Activated CD8-positive, alpha-beta memory T cell treated with anti-CD3 and anti-CD28 coated beads, Interleukin-2, amount 50 U/mL, for 24 hours (primary cell): Measurements from ENCODE around the gene PEX14.

Source experiments
- DNase-seq: peaks from one replicate; pipeline ENCODE4 v3.0.0-alpha.2; 2020; ENCODE audit errors: extremely low read depth

The PEX14 gene

DNA sequence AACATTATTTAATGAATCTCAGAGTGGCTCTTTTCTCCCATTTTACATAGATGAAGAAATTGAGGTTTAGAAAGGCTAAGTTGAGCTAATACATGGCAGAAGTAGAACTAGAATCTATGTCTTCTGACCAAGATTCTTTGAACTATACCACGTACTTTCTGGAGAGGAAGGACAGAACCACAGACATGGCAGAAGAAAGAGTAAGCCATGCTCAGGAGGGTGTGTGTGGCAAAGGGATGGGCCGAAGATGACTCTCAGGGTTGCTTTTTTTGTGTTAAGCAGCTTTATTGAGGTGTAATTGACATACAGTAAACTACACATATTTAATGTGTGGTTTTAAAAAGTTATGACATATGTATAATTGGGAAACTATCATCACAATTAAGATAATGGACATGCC is 69.5 kb downstream of the PEX14 start:
- no peak for DNase-seq

- no peak for DNase-seq
These were observed 72.1 kb downstream of the PEX14 start for GRCh38 chr1:10546896-10547295.

DNA sequence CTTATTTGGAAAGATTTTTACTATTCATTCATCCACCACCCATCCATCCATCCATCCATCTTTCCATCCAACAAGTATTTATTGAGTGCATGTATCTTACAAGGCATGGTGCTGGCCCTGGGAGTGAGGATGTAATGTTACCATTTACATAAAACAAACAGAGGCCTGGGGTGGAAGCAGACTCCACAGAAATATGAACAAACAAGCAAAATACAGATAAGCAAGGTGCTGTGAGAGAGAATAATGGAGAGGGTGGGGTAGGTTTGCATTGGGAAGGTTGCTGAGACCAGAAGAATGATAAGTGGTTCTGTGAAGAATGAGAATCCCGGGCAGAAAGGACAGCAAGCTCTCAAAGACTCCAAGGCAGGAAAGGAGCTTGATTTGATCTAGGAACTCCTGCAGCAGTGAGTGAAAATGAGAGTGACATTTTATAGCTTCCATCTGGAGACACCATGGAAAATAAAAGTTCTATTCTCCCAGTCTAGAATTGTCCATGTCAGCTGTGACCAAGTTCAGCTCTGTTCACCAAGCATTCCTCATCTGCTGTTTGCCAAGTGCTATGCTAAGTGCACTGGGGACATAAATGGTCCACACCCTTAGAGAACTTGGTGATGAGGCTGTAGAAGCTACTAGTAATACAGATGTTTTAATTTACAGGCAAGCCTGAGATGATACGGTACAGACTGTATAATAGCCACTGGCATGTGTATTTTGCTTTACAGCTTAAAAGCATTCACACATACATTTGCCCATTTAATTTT is 75.3 kb downstream of the PEX14 start:
- no peak for DNase-seq

DNA sequence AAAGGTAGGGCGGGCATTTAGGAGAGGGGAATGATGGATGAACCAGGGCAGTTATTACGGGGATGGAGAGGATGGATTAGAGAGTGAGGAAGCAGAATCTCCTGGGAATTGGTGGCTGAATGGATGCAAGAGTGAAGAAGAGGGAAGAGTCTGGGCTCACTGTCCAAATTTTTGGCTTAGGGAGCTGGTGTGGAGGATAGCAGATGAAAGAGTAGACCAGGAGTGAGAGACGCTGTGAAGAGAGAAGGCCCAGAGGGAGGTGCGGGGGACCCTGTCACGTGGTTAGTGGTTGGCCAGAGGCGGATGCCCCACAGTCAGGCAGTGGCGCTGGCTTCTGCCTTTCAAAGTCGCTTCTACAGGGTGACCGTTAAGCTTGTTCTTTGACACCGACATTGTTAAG is 78.4 kb downstream of the PEX14 start:
- DNase-seq, result no peak

DNA sequence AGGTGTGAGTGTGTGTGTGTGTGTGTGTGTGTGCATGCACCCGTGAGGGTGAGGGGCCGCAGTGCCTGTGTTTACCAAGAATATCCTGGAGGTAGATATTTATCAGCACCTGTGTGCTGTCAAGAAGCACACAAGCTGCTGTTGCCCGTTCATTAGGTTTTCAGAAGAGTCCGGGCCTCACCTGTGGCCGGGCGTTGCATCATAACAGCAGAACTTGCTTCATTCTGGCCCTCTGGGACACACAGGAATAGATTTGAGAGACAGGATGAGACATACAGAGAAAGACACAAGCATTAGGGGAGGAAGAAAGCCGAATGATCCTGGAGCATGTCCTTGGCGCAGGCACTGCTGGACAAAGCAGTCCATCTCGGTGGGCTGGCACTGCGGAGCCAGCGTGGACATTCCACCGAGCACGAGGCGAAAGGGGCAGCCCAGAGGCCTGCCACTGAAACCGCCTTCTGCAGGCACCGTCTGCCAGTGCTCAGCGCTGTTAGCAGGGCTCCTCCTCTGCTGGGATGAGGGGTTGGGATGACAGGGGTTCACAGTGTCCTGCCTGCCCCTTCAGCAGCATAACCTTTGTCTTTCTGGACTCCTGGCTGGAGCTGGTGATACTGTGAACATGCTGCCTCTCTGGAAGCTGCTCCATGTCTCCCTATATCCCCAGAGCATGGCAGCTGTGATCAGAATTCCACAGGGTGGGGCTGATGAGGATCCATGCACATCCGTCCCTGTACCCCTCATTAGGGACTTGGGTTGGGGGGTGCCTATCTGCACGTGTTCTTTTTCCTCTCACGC is 81.1 kb downstream of the PEX14 start:
- DNase-seq, result no peak

DNA sequence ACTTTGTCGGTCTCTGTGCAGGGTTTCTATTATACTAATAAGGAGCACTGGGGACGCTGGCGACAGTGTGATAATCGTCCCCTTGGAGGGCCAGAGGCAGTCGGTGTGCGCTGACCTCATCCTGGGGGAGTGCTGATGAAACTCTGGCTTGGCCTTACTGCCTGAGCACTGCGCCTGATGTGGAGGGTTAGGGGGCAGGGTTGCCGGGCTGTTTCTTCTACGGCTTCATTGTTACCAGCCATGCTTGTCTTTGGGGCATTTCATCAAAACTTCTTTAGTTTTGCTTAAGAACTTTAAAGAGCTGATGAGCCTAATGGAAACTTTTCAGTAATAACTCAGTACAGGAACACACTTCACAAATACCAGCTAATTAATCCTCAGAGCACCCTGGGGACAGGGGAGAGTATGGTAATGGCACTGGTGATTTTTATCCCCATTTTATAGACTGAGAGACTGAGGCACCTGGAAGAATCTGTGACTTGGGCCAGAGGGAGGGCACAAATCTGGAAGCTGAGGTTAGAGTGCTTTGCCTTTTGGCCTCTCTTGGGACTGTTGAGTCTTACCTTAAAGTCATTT is 81.8 kb downstream of the PEX14 start:
- no peak for DNase-seq

DNA sequence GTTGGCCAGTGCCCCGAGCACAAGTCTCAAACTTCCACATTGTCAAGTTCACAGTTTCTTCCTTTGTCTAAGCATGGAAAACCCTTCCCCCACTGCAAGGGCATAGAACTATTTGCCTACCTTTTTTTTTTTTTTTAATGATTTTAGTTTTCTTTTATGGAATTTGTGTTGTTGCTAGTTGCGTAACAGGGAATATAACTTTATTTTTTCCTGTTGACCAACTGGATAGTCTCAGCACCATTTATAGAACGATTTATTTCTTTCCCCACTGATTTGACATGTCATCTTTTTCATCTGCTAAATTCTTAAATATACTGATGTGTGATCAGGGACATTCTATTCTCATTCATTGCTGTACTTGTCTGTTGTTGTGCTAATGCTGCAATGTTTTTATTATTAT is 83.0 kb downstream of the PEX14 start:
- no peak for DNase-seq

- no peak for DNase-seq
These were observed 84.6 kb downstream of the PEX14 start for GRCh38 chr1:10559386-10559785.

DNA sequence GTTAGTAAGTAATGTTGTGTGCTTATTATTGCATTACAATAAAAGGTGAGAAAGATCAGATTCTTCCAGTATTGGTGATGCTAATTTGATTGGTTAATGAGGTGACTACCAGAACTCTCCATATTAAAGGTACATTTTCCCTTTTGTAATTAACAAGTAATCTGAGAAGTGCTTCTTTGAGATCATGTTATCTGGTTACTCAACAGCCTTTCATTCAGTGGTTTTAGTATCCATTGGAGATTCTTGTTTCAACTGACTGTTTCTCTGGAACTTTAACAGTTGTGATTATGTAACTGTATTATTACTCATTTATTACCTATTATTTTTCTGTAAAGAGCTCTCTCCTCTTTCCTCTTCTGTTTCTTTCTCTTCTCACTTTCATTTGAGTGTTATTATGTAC is 86.7 kb downstream of the PEX14 start:
- DNase-seq, result no peak

DNA sequence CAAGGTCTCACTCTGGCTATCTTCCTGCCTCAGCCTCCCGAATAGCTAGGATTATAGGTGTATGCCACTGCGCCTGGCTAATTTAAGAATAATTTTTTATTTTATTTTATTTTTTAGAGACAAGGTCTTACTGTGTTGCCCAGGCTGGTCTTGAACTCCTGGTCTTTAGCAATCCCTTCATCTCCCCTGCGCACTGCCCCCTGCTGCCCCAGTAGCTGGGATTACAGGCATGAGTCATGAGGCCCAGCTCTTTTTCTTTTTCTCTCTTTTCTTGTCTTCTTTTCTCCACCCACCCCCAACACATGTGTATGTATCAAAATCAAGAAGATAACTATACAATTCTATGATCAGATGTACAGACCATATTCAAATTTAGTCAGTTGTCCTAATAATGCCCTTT is 87.2 kb downstream of the PEX14 start:
- DNase-seq, result no peak

GRCh38 chr1:10564063-10564462 is 89.3 kb downstream of the PEX14 start:
- no peak for DNase-seq

GRCh38 chr1:10569531-10569930 is 94.8 kb downstream of the PEX14 start:
- DNase-seq, result no peak

DNA sequence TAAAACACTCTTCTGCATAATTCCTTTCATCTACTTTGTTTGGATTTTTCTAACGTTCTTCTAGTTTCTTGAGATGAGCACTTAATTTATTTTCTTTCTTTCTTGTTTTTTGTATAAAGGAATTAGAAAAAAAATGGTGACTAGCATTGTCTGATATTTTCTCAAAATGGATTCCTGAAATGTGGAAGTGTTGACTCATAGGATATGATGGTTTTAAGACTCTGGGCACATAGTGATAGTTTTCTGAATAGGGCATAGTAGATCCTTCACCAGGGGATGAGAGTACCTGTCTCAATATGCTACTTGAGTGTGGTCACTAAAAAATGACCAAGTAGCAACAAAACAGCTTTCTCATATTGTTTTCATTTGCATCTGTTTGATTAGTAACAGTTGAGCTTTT is 100.9 kb downstream of the PEX14 start:
- no peak for DNase-seq

DNA sequence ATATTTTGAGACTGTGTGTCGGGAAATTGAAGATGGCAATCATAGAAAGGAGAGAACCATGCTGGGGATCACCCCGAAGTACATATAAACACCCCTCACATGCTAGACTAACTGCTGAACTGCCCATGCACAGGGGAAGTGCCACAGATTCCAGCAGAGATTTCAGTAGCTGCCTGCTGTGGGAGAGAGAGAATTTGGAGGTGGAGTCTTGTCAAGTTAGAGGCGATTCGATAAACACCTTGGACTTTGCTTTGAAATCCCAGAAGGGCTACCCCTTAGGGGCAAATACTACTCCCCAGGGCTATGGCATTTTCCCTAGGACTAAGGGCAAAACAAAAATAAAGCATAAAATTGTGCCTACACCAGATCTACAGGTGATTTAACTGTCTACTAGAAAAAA is 103.3 kb downstream of the PEX14 start:
- DNase-seq, result no peak

GRCh38 chr1:10583641-10584040 is 108.9 kb downstream of the PEX14 start:
- DNase-seq, result no peak

GRCh38 chr1:10585242-10585641 is 110.5 kb downstream of the PEX14 start:
- DNase-seq, result no peak

DNA sequence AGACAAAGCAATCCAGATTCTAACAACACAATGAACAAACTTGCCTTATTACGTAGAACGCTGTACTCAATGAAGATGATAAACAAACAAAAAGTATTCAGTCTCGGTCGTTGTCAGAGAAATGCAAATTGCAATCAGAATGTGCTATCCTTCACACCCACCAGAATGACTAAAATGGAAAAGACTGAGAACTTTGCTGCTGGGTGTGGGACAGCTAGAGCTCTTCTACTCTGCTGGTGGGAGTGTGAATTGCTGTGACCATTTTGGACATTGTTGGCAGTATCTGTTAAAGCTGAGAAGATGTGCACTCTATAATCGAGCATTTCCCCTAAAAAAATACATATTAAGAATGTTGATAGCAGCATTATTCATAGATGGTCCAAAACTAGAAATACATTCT is 111.4 kb downstream of the PEX14 start:
- DNase-seq, result no peak

DNA sequence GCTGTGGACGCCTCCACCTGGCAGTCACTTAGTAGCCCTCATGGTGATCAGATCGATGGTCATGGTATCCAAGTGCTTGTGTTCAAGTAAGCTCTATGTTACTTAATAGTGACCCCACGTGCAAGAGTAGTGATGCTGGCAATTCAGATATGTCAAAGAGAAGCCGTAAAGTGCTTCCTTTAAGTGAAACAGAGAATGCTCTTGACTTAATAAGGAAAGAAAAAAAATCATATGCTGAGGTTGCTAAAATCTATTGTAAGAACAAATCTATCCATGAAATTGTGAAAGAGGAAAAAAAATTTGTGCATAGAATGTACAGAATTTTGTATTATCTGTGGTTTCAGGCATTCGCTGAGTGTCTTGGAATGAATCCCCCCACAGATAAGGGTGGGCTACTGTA is 113.9 kb downstream of the PEX14 start:
- no peak for DNase-seq

DNA sequence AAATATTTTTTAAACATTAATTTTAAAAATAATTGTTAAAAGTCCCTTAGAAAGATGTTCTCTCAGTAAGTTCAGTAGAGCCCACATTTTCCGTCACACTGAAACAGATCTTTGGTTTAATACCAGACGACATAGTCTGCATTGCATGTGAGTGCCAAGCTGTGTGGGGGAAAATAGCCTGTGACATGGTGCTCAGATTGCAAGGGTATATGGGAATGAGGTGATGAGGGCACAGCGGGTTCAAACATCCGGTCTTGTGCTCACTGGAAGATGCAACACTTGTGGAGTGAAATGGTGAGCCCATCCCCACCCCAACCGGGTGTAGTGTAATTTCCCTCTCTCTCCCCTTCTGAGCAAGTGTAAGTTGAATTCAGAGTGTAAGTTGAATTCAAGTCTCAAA is 114.3 kb downstream of the PEX14 start:
- DNase-seq, result no peak

- no peak for DNase-seq
These were observed 116.3 kb downstream of the PEX14 start for GRCh38 chr1:10591010-10591409.

GRCh38 chr1:10592373-10592772 is 117.6 kb downstream of the PEX14 start:
- DNase-seq, result no peak

- DNase-seq, result no peak
These were observed 119.0 kb downstream of the PEX14 start for GRCh38 chr1:10593750-10594149.

DNA sequence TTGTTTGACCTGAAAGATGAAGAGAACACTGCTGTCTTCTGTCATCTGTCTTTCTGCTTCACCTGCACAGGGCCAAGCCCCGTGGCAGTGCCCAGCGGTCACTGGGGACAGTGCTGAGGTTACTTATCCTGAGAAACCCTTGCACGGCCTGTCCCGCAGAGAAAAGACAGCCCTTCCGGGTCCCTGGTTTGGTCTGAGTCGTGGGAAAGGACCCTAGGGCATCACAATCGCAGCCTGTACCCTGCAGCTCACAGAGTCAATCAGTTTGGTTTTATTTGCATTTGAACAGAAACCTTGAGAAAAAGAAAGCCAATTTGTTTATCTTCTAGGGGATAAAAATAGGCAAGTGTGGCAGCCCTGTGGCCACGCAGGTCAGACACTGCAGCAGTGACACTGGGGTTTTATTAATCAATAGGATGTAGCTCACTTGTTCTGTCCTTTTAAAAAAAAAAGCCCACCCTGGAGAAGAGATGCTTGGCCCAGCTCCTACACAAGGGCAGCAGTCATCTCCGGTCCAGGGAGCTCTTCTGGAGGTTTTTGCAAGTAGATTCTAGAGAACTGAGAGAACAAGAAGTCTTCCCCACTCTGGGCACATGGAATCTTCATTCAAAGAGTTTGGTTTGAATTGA is 120.0 kb downstream of the PEX14 start:
- DNase-seq, result no peak
